ENCODE data around the gene DXO.

DNA sequence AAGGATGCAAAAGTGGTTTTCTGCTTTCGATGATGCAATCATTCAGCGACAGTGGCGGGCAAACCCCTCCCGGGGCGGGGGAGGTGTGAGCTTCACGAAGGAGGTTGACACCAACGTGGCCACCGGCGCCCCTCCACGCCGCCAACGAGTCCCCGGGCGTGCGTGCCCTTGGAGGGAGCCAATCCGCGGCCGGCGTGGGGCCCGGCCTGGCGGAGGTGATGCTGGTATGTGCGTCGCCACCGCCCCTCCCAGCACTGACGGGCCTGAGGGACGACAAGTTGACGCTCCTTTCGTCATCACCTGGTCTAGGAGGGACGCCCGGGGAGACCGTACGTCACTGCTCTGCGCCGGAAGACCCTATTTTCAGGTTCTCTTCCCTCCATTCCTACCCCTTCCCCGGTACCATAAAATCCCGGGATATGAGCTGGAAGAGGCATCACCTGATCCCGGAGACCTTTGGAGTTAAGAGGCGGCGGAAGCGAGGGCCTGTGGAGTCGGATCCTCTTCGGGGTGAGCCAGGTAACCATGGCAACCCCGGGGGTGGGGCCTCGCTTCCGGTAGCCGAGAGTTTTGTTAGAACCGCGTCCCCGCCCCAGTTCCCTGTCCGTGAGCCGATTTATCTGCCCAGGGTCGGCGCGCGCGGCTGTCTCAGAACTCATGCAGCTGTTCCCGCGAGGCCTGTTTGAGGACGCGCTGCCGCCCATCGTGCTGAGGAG is at the start of gene DXO:
- TF ChIP-seq, protein P1, sequence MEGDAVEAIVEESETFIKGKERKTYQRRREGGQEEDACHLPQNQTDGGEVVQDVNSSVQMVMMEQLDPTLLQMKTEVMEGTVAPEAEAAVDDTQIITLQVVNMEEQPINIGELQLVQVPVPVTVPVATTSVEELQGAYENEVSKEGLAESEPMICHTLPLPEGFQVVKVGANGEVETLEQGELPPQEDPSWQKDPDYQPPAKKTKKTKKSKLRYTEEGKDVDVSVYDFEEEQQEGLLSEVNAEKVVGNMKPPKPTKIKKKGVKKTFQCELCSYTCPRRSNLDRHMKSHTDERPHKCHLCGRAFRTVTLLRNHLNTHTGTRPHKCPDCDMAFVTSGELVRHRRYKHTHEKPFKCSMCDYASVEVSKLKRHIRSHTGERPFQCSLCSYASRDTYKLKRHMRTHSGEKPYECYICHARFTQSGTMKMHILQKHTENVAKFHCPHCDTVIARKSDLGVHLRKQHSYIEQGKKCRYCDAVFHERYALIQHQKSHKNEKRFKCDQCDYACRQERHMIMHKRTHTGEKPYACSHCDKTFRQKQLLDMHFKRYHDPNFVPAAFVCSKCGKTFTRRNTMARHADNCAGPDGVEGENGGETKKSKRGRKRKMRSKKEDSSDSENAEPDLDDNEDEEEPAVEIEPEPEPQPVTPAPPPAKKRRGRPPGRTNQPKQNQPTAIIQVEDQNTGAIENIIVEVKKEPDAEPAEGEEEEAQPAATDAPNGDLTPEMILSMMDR (conservative IDR thresholded peaks at IDR 0.05; ENCODE audit: low read depth, low read length), result no peak
- TF ChIP-seq, protein P2, sequence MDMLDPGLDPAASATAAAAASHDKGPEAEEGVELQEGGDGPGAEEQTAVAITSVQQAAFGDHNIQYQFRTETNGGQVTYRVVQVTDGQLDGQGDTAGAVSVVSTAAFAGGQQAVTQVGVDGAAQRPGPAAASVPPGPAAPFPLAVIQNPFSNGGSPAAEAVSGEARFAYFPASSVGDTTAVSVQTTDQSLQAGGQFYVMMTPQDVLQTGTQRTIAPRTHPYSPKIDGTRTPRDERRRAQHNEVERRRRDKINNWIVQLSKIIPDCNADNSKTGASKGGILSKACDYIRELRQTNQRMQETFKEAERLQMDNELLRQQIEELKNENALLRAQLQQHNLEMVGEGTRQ (IDR thresholded peaks at IDR 0.05; ENCODE audit: low read depth, low read length), result no peak
- peak; percentile 71 for TF ChIP-seq POLR2A (IDR thresholded peaks at IDR 0.05; ENCODE audit: low read depth, low read length)
- peak; percentile 90; the same call in 1 of the 2 replicates for TF ChIP-seq MXI1 (IDR thresholded peaks at IDR 0.05; ENCODE audit: borderline replicate concordance, low read depth, low read length)
- no peak for TF ChIP-seq FOS (IDR thresholded peaks at IDR 0.05; ENCODE audit: low read depth, low read length)
- TF ChIP-seq BHLHE40 (IDR thresholded peaks at IDR 0.05; ENCODE audit: low read depth, low read length), result peak; percentile 62; the same call in 1 of the 2 replicates
- no peak for TF ChIP-seq CHD1 (IDR thresholded peaks at IDR 0.05; ENCODE audit: low read depth, low read length)
- TF ChIP-seq MAFK (IDR thresholded peaks at IDR 0.05; ENCODE audit: low read depth, low read length), result no peak
- 0 out of 2 replicates have a peak, but pooled peaks have one; percentile 1 for TF ChIP-seq RAD21 (IDR thresholded peaks at IDR 0.05; ENCODE audit: low read length)
- no peak for TF ChIP-seq RFX5 (IDR thresholded peaks at IDR 0.05; ENCODE audit: low read depth, low read length)
- TF ChIP-seq, protein P3, sequence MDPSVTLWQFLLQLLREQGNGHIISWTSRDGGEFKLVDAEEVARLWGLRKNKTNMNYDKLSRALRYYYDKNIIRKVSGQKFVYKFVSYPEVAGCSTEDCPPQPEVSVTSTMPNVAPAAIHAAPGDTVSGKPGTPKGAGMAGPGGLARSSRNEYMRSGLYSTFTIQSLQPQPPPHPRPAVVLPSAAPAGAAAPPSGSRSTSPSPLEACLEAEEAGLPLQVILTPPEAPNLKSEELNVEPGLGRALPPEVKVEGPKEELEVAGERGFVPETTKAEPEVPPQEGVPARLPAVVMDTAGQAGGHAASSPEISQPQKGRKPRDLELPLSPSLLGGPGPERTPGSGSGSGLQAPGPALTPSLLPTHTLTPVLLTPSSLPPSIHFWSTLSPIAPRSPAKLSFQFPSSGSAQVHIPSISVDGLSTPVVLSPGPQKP (IDR thresholded peaks at IDR 0.05; ENCODE audit: borderline replicate concordance, low read depth, low read length), result no peak
- no peak for TF ChIP-seq SMC3 (IDR thresholded peaks at IDR 0.05; ENCODE audit: low read depth, low read length)
- TF ChIP-seq NFE2L2 (IDR thresholded peaks at IDR 0.05; ENCODE audit: low read depth, low read length), result no peak
- peak; percentile 99 for TF ChIP-seq CEBPB (IDR thresholded peaks at IDR 0.05; ENCODE audit: low read depth, low read length)
